ENCODE measurements around the gene SPOCK1.

Gene SPOCK1

GRCh38 chr5:137279521-137280231 is 219.4 kb downstream of the SPOCK1 start:
- H3K9me3 Mint-ChIP-seq: no peaks in the 10 kb centered on the region
- no peaks in the 10 kb centered on the region for H3K4me1 Mint-ChIP-seq (ENCODE audit: low read depth)
- H3K4me3 Mint-ChIP-seq: no peak overlapping the region
- no peaks in the 10 kb centered on the region for H3K27me3 Mint-ChIP-seq (ENCODE audit: low read depth)
- DNase-seq (ENCODE audit: low spot score): no peak
- H3K36me3 Mint-ChIP-seq (ENCODE audit: low read depth): no peaks in the 10 kb centered on the region
- no peak overlapping the region for H3K27ac Mint-ChIP-seq

- Mint-ChIP-seq H3K9me3 (no peaks in the 10 kb centered on the region), H3K4me1 (ENCODE audit: low read depth) (no peaks in the 10 kb centered on the region), H3K27me3 (ENCODE audit: low read depth) (no peaks in the 10 kb centered on the region), H3K36me3 (ENCODE audit: low read depth) (no peaks in the 10 kb centered on the region), H3K4me3 (no peak overlapping the region), H3K27ac (no peak overlapping the region)
- DNase-seq (ENCODE audit: low spot score): no peak
Measured at GRCh38 chr5:137278476-137278875, 220.7 kb downstream of the SPOCK1 start.

- Mint-ChIP-seq H3K9me3 (no peaks in the 10 kb centered on the region), H3K4me1 (ENCODE audit: low read depth) (no peaks in the 10 kb centered on the region), H3K27ac (no peak overlapping the region), H3K27me3 (ENCODE audit: low read depth) (no peaks in the 10 kb centered on the region), H3K36me3 (ENCODE audit: low read depth) (no peaks in the 10 kb centered on the region), H3K4me3 (no peak overlapping the region)
- DNase-seq (ENCODE audit: low spot score): no peak
Measured at GRCh38 chr5:137275083-137275482, 224.0 kb downstream of the SPOCK1 start.

- no peaks in the 10 kb centered on the region for H3K27me3 Mint-ChIP-seq (ENCODE audit: low read depth)
- no peak overlapping the region for H3K4me3 Mint-ChIP-seq
- no peaks in the 10 kb centered on the region for H3K4me1 Mint-ChIP-seq (ENCODE audit: low read depth)
- no peaks in the 10 kb centered on the region for H3K36me3 Mint-ChIP-seq (ENCODE audit: low read depth)
- H3K9me3 Mint-ChIP-seq: no peaks in the 10 kb centered on the region
- no peak overlapping the region for H3K27ac Mint-ChIP-seq
- DNase-seq (ENCODE audit: low spot score): no peak
Measured at GRCh38 chr5:137273511-137273910, 225.6 kb downstream of the SPOCK1 start.

GRCh38 chr5:137272831-137273230 is 226.3 kb downstream of the SPOCK1 start:
- Mint-ChIP-seq H3K27ac (no peak overlapping the region), H3K27me3 (ENCODE audit: low read depth) (no peaks in the 10 kb centered on the region), H3K9me3 (no peaks in the 10 kb centered on the region), H3K4me1 (ENCODE audit: low read depth) (no peaks in the 10 kb centered on the region), H3K36me3 (ENCODE audit: low read depth) (no peaks in the 10 kb centered on the region), H3K4me3 (no peak overlapping the region)
- DNase-seq (ENCODE audit: low spot score): no peak

- Mint-ChIP-seq H3K27ac (no peak overlapping the region), H3K9me3 (no peaks in the 10 kb centered on the region), H3K27me3 (ENCODE audit: low read depth) (peaks cover 2% of the 10 kb centered on the region), H3K4me1 (ENCODE audit: low read depth) (no peaks in the 10 kb centered on the region), H3K4me3 (no peak overlapping the region), H3K36me3 (ENCODE audit: low read depth) (no peaks in the 10 kb centered on the region)
- no peak for DNase-seq (ENCODE audit: low spot score)
Measured at GRCh38 chr5:137269946-137270345, 229.2 kb downstream of the SPOCK1 start.

GRCh38 chr5:137269274-137269673 is 229.9 kb downstream of the SPOCK1 start:
- Mint-ChIP-seq H3K4me3 (no peak overlapping the region), H3K27me3 (ENCODE audit: low read depth) (peaks cover 2% of the 10 kb centered on the region), H3K36me3 (ENCODE audit: low read depth) (no peaks in the 10 kb centered on the region), H3K27ac (no peak overlapping the region), H3K4me1 (ENCODE audit: low read depth) (no peaks in the 10 kb centered on the region), H3K9me3 (no peaks in the 10 kb centered on the region)
- no peak for DNase-seq (ENCODE audit: low spot score)

- Mint-ChIP-seq H3K4me1 (ENCODE audit: low read depth) (no peaks in the 10 kb centered on the region), H3K4me3 (no peak overlapping the region), H3K27me3 (ENCODE audit: low read depth) (peaks cover 2% of the 10 kb centered on the region), H3K9me3 (no peaks in the 10 kb centered on the region), H3K36me3 (ENCODE audit: low read depth) (no peaks in the 10 kb centered on the region), H3K27ac (no peak overlapping the region)
- DNase-seq (ENCODE audit: low spot score): no peak
Measured at GRCh38 chr5:137268646-137269045, 230.5 kb downstream of the SPOCK1 start.

- Mint-ChIP-seq H3K36me3 (ENCODE audit: low read depth) (no peaks in the 10 kb centered on the region), H3K9me3 (no peaks in the 10 kb centered on the region), H3K27me3 (ENCODE audit: low read depth) (peaks cover 2% of the 10 kb centered on the region), H3K4me1 (ENCODE audit: low read depth) (no peaks in the 10 kb centered on the region), H3K4me3 (no peak overlapping the region), H3K27ac (no peak overlapping the region)
- DNase-seq (ENCODE audit: low spot score): no peak
Measured at GRCh38 chr5:137266186-137266585, 232.9 kb downstream of the SPOCK1 start.

GRCh38 chr5:137265457-137265856 is 233.7 kb downstream of the SPOCK1 start:
- Mint-ChIP-seq H3K4me1 (ENCODE audit: low read depth) (no peaks in the 10 kb centered on the region), H3K4me3 (no peak overlapping the region), H3K27ac (no peak overlapping the region), H3K9me3 (no peaks in the 10 kb centered on the region), H3K27me3 (ENCODE audit: low read depth) (peaks cover 2% of the 10 kb centered on the region), H3K36me3 (ENCODE audit: low read depth) (no peaks in the 10 kb centered on the region)
- DNase-seq (ENCODE audit: low spot score): no peak

GRCh38 chr5:137264573-137264972 is 234.6 kb downstream of the SPOCK1 start:
- H3K27ac Mint-ChIP-seq: no peak overlapping the region
- H3K27me3 Mint-ChIP-seq (ENCODE audit: low read depth): peaks cover 2% of the 10 kb centered on the region
- H3K36me3 Mint-ChIP-seq (ENCODE audit: low read depth): no peaks in the 10 kb centered on the region
- no peak overlapping the region for H3K4me3 Mint-ChIP-seq
- no peaks in the 10 kb centered on the region for H3K9me3 Mint-ChIP-seq
- DNase-seq (ENCODE audit: low spot score): no peak
- H3K4me1 Mint-ChIP-seq (ENCODE audit: low read depth): no peaks in the 10 kb centered on the region

- H3K27ac Mint-ChIP-seq: no peak overlapping the region
- H3K27me3 Mint-ChIP-seq (ENCODE audit: low read depth): peaks cover 2% of the 10 kb centered on the region
Measured at GRCh38 chr5:137264041-137264440, 235.1 kb downstream of the SPOCK1 start.

GRCh38 chr5:137263371-137264005 is 235.6 kb downstream of the SPOCK1 start:
- no peaks in the 10 kb centered on the region for H3K9me3 Mint-ChIP-seq
- no peaks in the 10 kb centered on the region for H3K4me1 Mint-ChIP-seq (ENCODE audit: low read depth)
- DNase-seq (ENCODE audit: low spot score): no peak
- no peaks in the 10 kb centered on the region for H3K36me3 Mint-ChIP-seq (ENCODE audit: low read depth)
- no peak overlapping the region for H3K27ac Mint-ChIP-seq
- H3K27me3 Mint-ChIP-seq (ENCODE audit: low read depth): peaks cover 2% of the 10 kb centered on the region
- H3K4me3 Mint-ChIP-seq: no peak overlapping the region

More at GRCh38 chr5:137264041-137264440, 235.1 kb downstream of the SPOCK1 start:
- Mint-ChIP-seq H3K4me3 (no peak overlapping the region), H3K36me3 (ENCODE audit: low read depth) (no peaks in the 10 kb centered on the region), H3K9me3 (no peaks in the 10 kb centered on the region), H3K4me1 (ENCODE audit: low read depth) (no peaks in the 10 kb centered on the region)
- DNase-seq (ENCODE audit: low spot score): no peak

- Mint-ChIP-seq H3K27me3 (ENCODE audit: low read depth) (peaks cover 2% of the 10 kb centered on the region), H3K9me3 (no peaks in the 10 kb centered on the region), H3K27ac (no peak overlapping the region), H3K4me3 (no peak overlapping the region), H3K36me3 (ENCODE audit: low read depth) (no peaks in the 10 kb centered on the region), H3K4me1 (ENCODE audit: low read depth) (no peaks in the 10 kb centered on the region)
- DNase-seq (ENCODE audit: low spot score): no peak
Measured at GRCh38 chr5:137262818-137263217, 236.3 kb downstream of the SPOCK1 start.

Data from T-helper 2 cell treated with Interferon-gamma antibody and Interleukin-4, amounts not matched to agents 5 μg/mL and 100 μg/mL, for 36 hours (primary cell).